Breast epithelium (tissue), 4 donors: Measurements from ENCODE around the gene FAM83C. TPM values are rescaled to one million over a fixed set of nuclear protein-coding genes. Genes with fewer than 3 reads are reported as not detected.

Experiments
- DNase-seq, 2 donors: peaks; one replicate each; pipeline ENCODE4 v3.0.0-alpha.2; 2019; ENCODE audit warnings: low spot score in 2 of 2
- H3K27ac ChIP-seq, 2 donors: fragments of 200-600 bp; sonication (generic) in 1 of 2; one replicate each; pipeline ENCODE4 v1.5.1; 2016 to 2019; ENCODE audit warnings: mild to moderate bottlenecking in 1 of 2
- H3K27me3 ChIP-seq, 2 donors: fragments of 200-600 bp; sonication (generic) in 1 of 2; one replicate each; pipeline versions ENCODE4 v1.5.1 to v1.6.0; 2017 to 2019; ENCODE audit warnings: control low read depth in 1 of 2, mild to moderate bottlenecking in 1 of 2
- H3K36me3 ChIP-seq: fragments of 200-600 bp; one replicate; pipeline ENCODE4 v1.5.1; 2019
- H3K4me1 ChIP-seq, 2 donors: fragments of 200-600 bp; sonication (generic); one replicate each; pipeline ENCODE4 v1.5.1; 2016 to 2019; ENCODE audit warnings: control low read depth in 1 of 2
- H3K4me3 ChIP-seq, 3 donors: fragments of 200-600 bp; sonication (generic); 1 replicate in 2 of 3; 2 replicates in 1 of 3; pipeline ENCODE4 v1.5.1; 2016 to 2019; ENCODE audit warnings: mild to moderate bottlenecking in 3 of 3, moderate library complexity in 2 of 3
- H3K9me3 ChIP-seq, 2 donors: fragments of 200-600 bp; sonication (generic) in 1 of 2; one replicate each; pipeline ENCODE4 v1.5.1; 2016 to 2019; ENCODE audit warnings: control low read depth in 1 of 2
- POLR2A ChIP-seq: fragments of 450-650 bp; IDR thresholded peaks from one replicate; pipeline ENCODE4 v1.6.1; 2016; ENCODE audit warnings: antibody characterized with exemption, mild to moderate bottlenecking, moderate library complexity
- POLR2AphosphoS5 ChIP-seq, 3 donors: sonication (generic); formaldehyde crosslinking; IDR thresholded peaks; one replicate each; pipeline ENCODE4 v1.6.1; 2017; ENCODE audit warnings: antibody characterized with exemption in 3 of 3
- intact Hi-C: fragments of 100-400 bp; cut with DNase I; formaldehyde crosslinking; loops from one replicate; pipeline ENCODE4 v1.15.1; 2023; ENCODE audit warnings: low total_unique reads
- total RNA-seq, 3 donors: library from RNA; depleted of rRNA; stranded (reverse); fragments of >200 nt; gene quantifications; one replicate each; pipeline ENCODE4 v1.1.0, GENCODE V29; 2016
- TF ChIP-seq, protein P1 (sequence below), 3 donors: fragments of 450-650 bp; IDR thresholded peaks; one replicate each; pipeline ENCODE4 v1.5.1; 2016 to 2017; ENCODE audit warnings: antibody characterized with exemption in 3 of 3, mild to moderate bottlenecking in 3 of 3, moderate library complexity in 3 of 3

Gene FAM83C
- total RNA-seq, 3 donors from 2014 or later = 0.15 TPM; not detected in 2

DNA sequence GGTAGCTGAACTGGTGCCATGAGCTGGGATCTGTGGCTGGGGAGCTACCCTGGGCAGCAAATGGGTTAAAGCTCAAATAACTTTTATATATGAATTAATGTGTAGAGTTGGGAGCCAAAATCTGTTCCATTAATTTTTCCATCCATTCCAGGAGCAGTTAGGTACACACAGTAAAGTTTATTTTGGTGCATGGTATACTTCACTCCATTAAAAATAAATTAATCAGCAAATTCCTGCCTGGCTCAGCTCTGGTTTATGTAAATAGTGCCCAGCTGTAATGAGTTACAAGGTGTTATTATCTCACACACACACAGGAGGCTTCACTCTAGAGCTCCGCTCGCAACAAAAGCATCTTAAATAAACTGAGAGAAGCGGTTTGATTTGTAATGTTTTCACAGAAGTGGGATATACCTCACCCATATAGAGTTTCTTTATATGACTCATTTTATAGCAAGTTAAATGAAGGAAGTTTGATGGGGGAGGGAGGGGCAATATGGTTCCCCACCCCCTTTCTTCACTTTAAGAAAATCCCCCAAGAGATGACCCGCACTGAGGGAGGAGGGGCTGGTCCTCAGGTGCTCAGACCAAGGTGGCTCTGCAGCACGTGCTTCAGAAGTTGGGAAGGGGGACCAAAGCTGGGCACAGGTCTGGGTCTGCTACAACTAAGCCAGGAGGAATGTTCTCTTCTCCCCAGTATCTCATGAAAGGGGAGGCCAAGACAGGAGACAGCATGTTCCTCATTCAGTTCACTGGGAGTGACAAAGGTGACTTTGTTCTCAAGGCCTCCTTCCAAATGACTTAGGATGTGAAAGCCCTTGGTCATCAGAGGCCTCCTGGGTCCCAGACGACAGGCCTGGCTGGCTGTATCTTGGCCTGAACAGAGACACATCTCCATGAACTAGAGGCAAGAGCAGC lies 10.5 kb upstream of the FAM83C start:
- Histone ChIP-seq H3K9me3 (no peaks in the 10 kb centered on the region), H3K4me1 (peaks cover 4 to 11% of the 10 kb centered on the region in 2 donors), H3K27ac (no peak overlapping the region), H3K36me3 (no peaks in the 10 kb centered on the region), H3K27me3 (no peaks in the 10 kb centered on the region), H3K4me3 (no peak overlapping the region)
- DNase-seq = no peak
- intact Hi-C loops = no loop called here
- TF ChIP-seq, protein P1, sequence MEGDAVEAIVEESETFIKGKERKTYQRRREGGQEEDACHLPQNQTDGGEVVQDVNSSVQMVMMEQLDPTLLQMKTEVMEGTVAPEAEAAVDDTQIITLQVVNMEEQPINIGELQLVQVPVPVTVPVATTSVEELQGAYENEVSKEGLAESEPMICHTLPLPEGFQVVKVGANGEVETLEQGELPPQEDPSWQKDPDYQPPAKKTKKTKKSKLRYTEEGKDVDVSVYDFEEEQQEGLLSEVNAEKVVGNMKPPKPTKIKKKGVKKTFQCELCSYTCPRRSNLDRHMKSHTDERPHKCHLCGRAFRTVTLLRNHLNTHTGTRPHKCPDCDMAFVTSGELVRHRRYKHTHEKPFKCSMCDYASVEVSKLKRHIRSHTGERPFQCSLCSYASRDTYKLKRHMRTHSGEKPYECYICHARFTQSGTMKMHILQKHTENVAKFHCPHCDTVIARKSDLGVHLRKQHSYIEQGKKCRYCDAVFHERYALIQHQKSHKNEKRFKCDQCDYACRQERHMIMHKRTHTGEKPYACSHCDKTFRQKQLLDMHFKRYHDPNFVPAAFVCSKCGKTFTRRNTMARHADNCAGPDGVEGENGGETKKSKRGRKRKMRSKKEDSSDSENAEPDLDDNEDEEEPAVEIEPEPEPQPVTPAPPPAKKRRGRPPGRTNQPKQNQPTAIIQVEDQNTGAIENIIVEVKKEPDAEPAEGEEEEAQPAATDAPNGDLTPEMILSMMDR (IDR thresholded peaks at IDR 0.05) = no peak
- no peak for TF ChIP-seq POLR2AphosphoS5 (IDR thresholded peaks at IDR 0.05)
- no peak for TF ChIP-seq POLR2A

DNA sequence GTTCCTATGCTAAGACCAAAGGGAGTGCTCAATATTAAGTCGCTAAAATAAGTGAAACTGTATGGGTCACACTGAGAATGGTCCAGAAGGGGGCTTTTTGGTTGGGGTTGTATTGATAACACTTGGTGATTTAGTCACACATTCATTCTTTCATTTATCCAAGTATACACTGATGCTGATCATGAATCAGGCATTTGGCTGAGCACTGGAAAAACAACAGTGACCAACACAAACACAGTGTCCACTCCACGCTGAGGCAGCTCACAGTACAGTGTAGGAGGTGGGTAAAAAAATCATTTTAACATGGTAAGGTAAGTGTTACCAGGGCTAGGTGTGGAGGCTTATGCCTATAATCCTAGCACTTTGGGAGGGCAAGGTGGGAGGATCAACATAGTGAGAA lies 9.2 kb upstream of the FAM83C start:
- Histone ChIP-seq H3K27ac (no peak overlapping the region), H3K36me3 (no peaks in the 10 kb centered on the region), H3K4me1 (no peaks in the 10 kb centered on the region), H3K27me3 (no peaks in the 10 kb centered on the region), H3K9me3 (no peaks in the 10 kb centered on the region), H3K4me3 (no peak overlapping the region)
- DNase-seq = no peak
- intact Hi-C loops = no loop called here
- TF ChIP-seq POLR2AphosphoS5 (IDR thresholded peaks at IDR 0.05) = no peak
- TF ChIP-seq, protein P1 (IDR thresholded peaks at IDR 0.05) = no peak
- TF ChIP-seq POLR2A = no peak

DNA sequence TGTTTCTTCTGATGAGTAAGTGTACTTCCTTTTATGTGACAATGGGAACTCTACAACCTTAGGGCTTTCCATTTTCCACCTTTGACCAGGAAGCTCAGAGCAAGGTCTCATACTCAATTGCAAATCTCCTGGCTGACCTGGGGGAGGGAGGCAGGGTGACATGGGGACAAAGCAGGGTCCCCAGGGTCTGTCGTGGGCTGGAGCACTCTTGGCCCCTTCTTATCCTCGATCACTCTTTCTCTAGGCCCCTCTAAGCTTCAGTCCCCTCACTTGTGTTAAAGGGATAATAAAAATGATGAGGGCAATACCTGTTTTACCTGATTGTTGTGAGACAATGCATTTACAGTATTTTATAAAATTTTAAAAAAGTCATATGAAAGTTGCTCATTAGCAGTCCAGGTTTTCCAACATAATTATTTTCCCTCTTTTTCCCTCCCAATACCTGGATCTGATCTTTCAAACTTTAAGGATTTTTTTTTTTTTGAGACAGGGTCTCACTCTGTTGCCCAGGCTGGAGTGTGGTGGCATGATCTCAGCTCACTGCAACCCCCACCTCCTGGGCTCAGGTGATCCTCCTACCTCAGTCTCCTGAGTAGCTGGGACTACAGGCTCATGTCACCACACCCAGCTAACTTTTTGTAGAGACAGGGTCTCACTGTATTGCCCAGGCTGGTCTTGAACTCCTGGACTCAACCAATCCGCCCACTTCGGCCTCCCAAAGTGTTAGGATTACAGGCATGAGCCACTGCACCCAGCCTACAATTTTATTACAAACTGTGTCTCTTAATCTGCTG lies 8.4 kb upstream of the FAM83C start:
- intact Hi-C loops = no loop called here
- Histone ChIP-seq H3K36me3 (no peaks in the 10 kb centered on the region), H3K4me3 (no peak overlapping the region), H3K9me3 (no peaks in the 10 kb centered on the region), H3K4me1 (no peaks in the 10 kb centered on the region), H3K27me3 (peaks cover 0 to 7% of the 10 kb centered on the region in 2 donors), H3K27ac (no peak overlapping the region)
- TF ChIP-seq, protein P1 (IDR thresholded peaks at IDR 0.05) = no peak
- no peak for TF ChIP-seq POLR2AphosphoS5 (IDR thresholded peaks at IDR 0.05)
- TF ChIP-seq POLR2A = no peak
- DNase-seq = no peak

DNA sequence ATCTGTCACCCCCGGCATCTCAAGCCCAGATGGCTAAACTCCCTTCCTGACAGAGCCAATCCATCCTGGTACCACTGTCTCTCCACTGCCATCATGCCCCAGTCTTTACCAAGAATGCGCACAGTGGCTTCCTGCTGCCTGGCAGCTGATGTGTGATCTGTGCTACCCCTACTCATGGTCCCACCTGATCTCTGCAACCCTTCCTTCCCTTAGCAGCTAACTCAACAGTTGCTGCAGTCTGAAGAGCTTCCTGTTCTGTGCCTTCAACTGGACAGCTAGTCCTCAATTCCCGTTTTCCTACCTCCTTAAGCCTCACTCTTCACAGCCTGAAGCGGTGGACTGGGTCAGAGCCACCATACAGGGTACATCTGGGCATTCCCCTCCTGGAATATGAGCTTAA lies 7.6 kb upstream of the FAM83C start:
- H3K36me3 ChIP-seq = no peaks in the 10 kb centered on the region
- no peak for DNase-seq
- intact Hi-C loops = no loop called here
- no peak overlapping the region for H3K27ac ChIP-seq
- TF ChIP-seq, protein P1 (IDR thresholded peaks at IDR 0.05) = no peak
- no peak for TF ChIP-seq POLR2A
- no peak for TF ChIP-seq POLR2AphosphoS5 (IDR thresholded peaks at IDR 0.05)
- H3K4me1 ChIP-seq = no peaks in the 10 kb centered on the region
- H3K27me3 ChIP-seq = peaks cover 0 to 10% of the 10 kb centered on the region in 2 donors
- H3K9me3 ChIP-seq = no peaks in the 10 kb centered on the region
- no peak overlapping the region for H3K4me3 ChIP-seq

DNA sequence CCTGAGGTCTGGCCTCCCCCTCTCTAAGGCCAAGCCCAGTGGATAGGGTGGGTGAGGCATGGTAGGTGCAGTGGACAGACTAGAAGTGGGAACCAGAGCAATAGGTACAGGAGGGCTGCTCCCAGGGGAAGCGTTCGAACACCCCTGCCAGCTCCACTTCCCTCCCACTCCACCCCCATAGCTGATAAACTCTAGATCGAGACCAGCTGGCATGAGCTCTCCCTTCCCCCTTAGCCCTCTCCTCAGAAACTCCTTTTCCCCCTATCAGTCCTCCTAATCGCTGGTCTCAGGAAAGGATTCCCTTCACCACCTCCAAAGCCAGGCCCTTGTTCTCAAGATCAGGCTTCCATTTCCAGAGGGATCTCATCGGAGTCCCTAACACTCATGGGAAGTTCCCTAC lies 6.0 kb upstream of the FAM83C start:
- Histone ChIP-seq H3K36me3 (no peaks in the 10 kb centered on the region), H3K9me3 (no peaks in the 10 kb centered on the region), H3K4me1 (no peaks in the 10 kb centered on the region), H3K27me3 (peaks cover 0 to 10% of the 10 kb centered on the region in 2 donors), H3K27ac (no peak overlapping the region), H3K4me3 (no peak overlapping the region)
- intact Hi-C loops = no loop called here
- TF ChIP-seq POLR2AphosphoS5 (IDR thresholded peaks at IDR 0.05) (no peak), POLR2A (no peak)
- TF ChIP-seq, protein P1 (IDR thresholded peaks at IDR 0.05) = no peak
- DNase-seq = no peak
